ENCODE data around the gene SPTAN1. TPM values are rescaled to one million over a fixed set of nuclear protein-coding genes. Genes with fewer than 3 reads are reported as not detected.

Gene SPTAN1
- total and polyA plus RNA-seq, 2 donors (not counting 3 experiments of a cell fraction or from before 2014, with no cell fraction given): 408 to 502 TPM

DNA sequence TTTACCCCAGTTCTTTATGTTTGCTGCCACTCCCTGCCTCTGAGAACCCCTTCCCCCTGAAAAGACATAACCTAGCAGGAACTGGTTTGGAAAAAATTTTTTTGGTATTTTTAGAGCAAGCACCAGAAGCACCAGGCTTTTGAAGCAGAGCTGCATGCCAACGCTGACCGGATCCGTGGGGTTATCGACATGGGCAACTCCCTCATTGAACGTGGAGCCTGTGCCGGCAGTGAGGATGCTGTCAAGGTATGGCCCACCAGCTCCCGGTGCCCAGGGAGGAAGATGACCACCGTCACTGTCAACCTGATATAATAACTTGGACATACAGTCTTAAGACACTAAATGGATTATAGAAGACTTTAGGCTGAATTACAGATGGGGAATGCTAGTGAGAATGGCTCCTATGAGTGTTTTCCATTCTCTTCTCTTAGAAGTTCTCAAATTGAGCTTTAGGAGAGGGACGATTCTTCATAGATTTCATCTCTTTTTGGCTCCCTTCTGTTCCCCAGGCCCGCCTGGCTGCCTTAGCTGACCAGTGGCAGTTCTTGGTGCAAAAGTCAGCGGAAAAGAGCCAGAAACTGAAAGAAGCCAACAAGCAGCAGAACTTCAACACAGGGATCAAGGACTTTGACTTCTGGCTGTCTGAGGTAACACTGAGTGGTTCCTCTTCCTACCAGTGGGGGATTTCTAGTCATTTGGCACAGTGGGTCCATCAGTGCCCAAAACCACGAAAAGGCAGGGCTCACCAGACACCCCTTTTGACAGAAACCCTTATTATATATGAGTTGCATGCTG is 59.4 kb downstream of the SPTAN1 start:
- Histone ChIP-seq H3K4me2 (ENCODE audit: insufficient read depth, low read length) (no peak overlapping the region), H3K36me3 (ENCODE audit: control insufficient read depth in 2 of 2, extremely low read depth in 1 of 2, insufficient read depth in 2 of 2, low read length in 2 of 2) (peaks cover 54 to 73% of the 10 kb centered on the region in 2 experiments)

More for the DNA sequence above, 59.4 kb downstream of the SPTAN1 start:
- TF ChIP-seq, protein P1, sequence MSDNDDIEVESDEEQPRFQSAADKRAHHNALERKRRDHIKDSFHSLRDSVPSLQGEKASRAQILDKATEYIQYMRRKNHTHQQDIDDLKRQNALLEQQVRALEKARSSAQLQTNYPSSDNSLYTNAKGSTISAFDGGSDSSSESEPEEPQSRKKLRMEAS (IDR thresholded peaks at IDR 0.05; ENCODE audit: insufficient read depth, insufficient read length): no peak
- TF ChIP-seq, protein P2, sequence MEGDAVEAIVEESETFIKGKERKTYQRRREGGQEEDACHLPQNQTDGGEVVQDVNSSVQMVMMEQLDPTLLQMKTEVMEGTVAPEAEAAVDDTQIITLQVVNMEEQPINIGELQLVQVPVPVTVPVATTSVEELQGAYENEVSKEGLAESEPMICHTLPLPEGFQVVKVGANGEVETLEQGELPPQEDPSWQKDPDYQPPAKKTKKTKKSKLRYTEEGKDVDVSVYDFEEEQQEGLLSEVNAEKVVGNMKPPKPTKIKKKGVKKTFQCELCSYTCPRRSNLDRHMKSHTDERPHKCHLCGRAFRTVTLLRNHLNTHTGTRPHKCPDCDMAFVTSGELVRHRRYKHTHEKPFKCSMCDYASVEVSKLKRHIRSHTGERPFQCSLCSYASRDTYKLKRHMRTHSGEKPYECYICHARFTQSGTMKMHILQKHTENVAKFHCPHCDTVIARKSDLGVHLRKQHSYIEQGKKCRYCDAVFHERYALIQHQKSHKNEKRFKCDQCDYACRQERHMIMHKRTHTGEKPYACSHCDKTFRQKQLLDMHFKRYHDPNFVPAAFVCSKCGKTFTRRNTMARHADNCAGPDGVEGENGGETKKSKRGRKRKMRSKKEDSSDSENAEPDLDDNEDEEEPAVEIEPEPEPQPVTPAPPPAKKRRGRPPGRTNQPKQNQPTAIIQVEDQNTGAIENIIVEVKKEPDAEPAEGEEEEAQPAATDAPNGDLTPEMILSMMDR (IDR thresholded peaks at IDR 0.05; ENCODE audit: extremely low read depth in 1 of 2, insufficient read depth in 1 of 2, low read depth in 1 of 2, low read length in 2 of 2): no peak
- TF ChIP-seq GATA2 (IDR thresholded peaks at IDR 0.05; ENCODE audit: insufficient read depth, insufficient read length, low read depth, low read length) (no peak), JUN (IDR thresholded peaks at IDR 0.05; ENCODE audit: borderline replicate concordance, insufficient read depth, insufficient read length, low read depth) (no peak), POLR2AphosphoS5 (IDR thresholded peaks at IDR 0.05; ENCODE audit: insufficient read depth, low read depth, low read length) (no peak), MYC (IDR thresholded peaks at IDR 0.05; ENCODE audit: low read depth, low read length) (no peak), FOS (IDR thresholded peaks at IDR 0.05; ENCODE audit: borderline replicate concordance, insufficient read depth, low read length) (no peak), POLR2A (IDR thresholded peaks at IDR 0.05; ENCODE audit: low read depth, low read length) (no peak), EZH2 (IDR thresholded peaks at IDR 0.05; ENCODE audit: borderline replicate concordance, low read depth, low read length, severe bottlenecking) (no peak)
- no peak overlapping the region for H2AFZ ChIP-seq (ENCODE audit: low read depth, low read length)
- CTCF ChIA-PET: no interaction called here
- intact Hi-C loops (cut with micrococcal nuclease): no loop called here
- no peaks in the 10 kb centered on the region for H3K27me3 ChIP-seq (ENCODE audit: control insufficient read depth in 2 of 2, insufficient read depth in 2 of 2, low read length in 2 of 2)
- no peaks in the 10 kb centered on the region for H4K20me1 ChIP-seq (replicated peaks; ENCODE audit: control insufficient read depth, extremely low read depth, insufficient read depth, low read length)
- H3K9me3 ChIP-seq (replicated peaks; ENCODE audit: control insufficient read depth, insufficient read depth, low read length): no peaks in the 10 kb centered on the region
- H3K4me1 ChIP-seq (ENCODE audit: control insufficient read depth, extremely low read depth, insufficient read depth, low read length): no peaks in the 10 kb centered on the region
- dilution Hi-C loops (cut with MboI; ENCODE audit: extremely low pct_ligation_motif_present, low sequenced_read_pairs): no loop called here
- no TSS peak for BruUV-seq (replicated peaks)
- no peaks in the 10 kb centered on the region for H3K9me1 ChIP-seq (replicated peaks; ENCODE audit: control insufficient read depth, extremely low read depth, insufficient read depth, low read length)
- no peak overlapping the region for H3K4me3 ChIP-seq (replicated peaks in 1 of 3; ENCODE audit: insufficient read depth in 1 of 3, low read depth in 1 of 3, low read length in 3 of 3)
- POLR2A ChIA-PET: no interaction called here
- H3K79me2 ChIP-seq (ENCODE audit: control insufficient read depth, insufficient read depth, low read length): no peaks in the 10 kb centered on the region
- no peak overlapping the region for H3K27ac ChIP-seq (ENCODE audit: insufficient read depth, low read depth, low read length)
- no peak for FAIRE-seq
- DNase-seq (ENCODE audit: low read depth, low spot score): no peak
- no peak overlapping the region for H3K9ac ChIP-seq (replicated peaks; ENCODE audit: extremely low read depth, insufficient read depth, low read length)

All from endothelial cell of umbilical vein (primary cell).